Panc1 (cell line): ENCODE results near the gene DIAPH2. TPM values are rescaled to one million over a fixed set of nuclear protein-coding genes. Genes with fewer than 3 reads are reported as not detected.

Experiments used
- ATAC-seq: fragments of 200-7000 bp; cut with Tn5 transposase; 2 replicates; pipeline ENCODE4 v1.9.1; 2020; ENCODE audit warnings: mild to moderate bottlenecking, moderate library complexity
- BruUV-seq: library from RNA; stranded (reverse); fragments of 400-500 nt; replicated peaks from 2 replicates; lab custom pipeline; 2021; lab: Mats Ljungman, UMichigan
- CTCF ChIA-PET: fragments of 300-600 bp; sonication (Branson Sonifier 250); formaldehyde crosslinking; loops from one replicate; lab custom pipeline; 2022; ENCODE audit warnings: antibody characterized with exemption; lab: Charles Lee
- POLR2A ChIA-PET: fragments of 300-600 bp; sonication (Branson Sonifier 250); formaldehyde crosslinking; loops from one replicate; lab custom pipeline; 2022; ENCODE audit warnings: antibody characterized with exemption; lab: Charles Lee
- DNase-seq: peaks from one replicate; pipeline ENCODE4 v3.0.0-alpha.2; 2010; ENCODE audit warnings: low read depth, low spot score
- H3K27ac ChIP-seq: 2 replicates; pipeline ENCODE4 v1.5.1; 2011; ENCODE audit warnings: mild to moderate bottlenecking, low read length, inconsistent platforms
- H3K27me3 ChIP-seq: fragments of 200-500 bp; sonication (Bioruptor generic); 2 replicates; pipeline ENCODE4 v1.6.0; 2014; ENCODE audit warnings: low read length, inconsistent platforms; ENCODE audit not compliant: control insufficient read depth, insufficient read depth
- H3K36me3 ChIP-seq: fragments of 200-500 bp; sonication (Bioruptor generic); 2 replicates; pipeline ENCODE4 v1.5.1; 2014; ENCODE audit warnings: inconsistent platforms, mild to moderate bottlenecking, low read length, moderate library complexity; ENCODE audit not compliant: control insufficient read depth, insufficient read depth
- H3K4me1 ChIP-seq: 2 replicates; pipeline ENCODE4 v1.5.1; 2011; ENCODE audit warnings: inconsistent platforms, mild to moderate bottlenecking, low read length, moderate library complexity; ENCODE audit not compliant: control insufficient read depth, insufficient read depth
- H3K4me3 ChIP-seq, 2 experiments: 2 replicates each; pipeline ENCODE4 v1.5.1; 2011 to 2012; ENCODE audit warnings: low read depth in 2 of 2, low read length in 2 of 2, mild to moderate bottlenecking in 2 of 2, inconsistent platforms in 1 of 2, moderate library complexity in 1 of 2
- H3K9me3 ChIP-seq: fragments of 200-500 bp; sonication (Bioruptor generic); 2 replicates; pipeline ENCODE4 v1.5.1; 2014; ENCODE audit warnings: low read depth, mild to moderate bottlenecking, inconsistent platforms, low read length, moderate library complexity; ENCODE audit not compliant: control insufficient read depth, insufficient read depth
- POLR2AphosphoS5 ChIP-seq: IDR thresholded peaks from 2 replicates; pipeline ENCODE4 v1.6.1; 2012; ENCODE audit warnings: mild to moderate bottlenecking, low read depth, low read length, moderate library complexity
- SIN3A ChIP-seq: IDR thresholded peaks from 2 replicates; pipeline ENCODE4 v1.6.1; 2012; ENCODE audit warnings: low read depth, mild to moderate bottlenecking, low read length, moderate library complexity, borderline replicate concordance; ENCODE audit not compliant: insufficient read depth
- TCF7L2 ChIP-seq: IDR thresholded peaks from 2 replicates; pipeline ENCODE4 v1.6.1; 2011; ENCODE audit warnings: mild to moderate bottlenecking, low read depth, low read length, inconsistent platforms
- in situ Hi-C: cut with HindIII; loops from 2 replicates; pipeline ENCODE4 v1.10.0; 2016; ENCODE audit warnings: low sequenced_read_pairs, low pct_unique_long_range_greater_than_20kb
- intact Hi-C: fragments of 100-400 bp; cut with micrococcal nuclease; formaldehyde crosslinking; loops from one replicate; pipeline ENCODE4 v1.10.0; 2022; ENCODE audit not compliant: unreplicated experiment
- total RNA-seq: library from RNA; stranded (reverse); gene quantifications from one replicate; pipeline ENCODE4 v1.2.1, GENCODE V29; 2021; ENCODE audit not compliant: unreplicated experiment
- TF ChIP-seq, protein P1 (sequence below), 2 experiments: IDR thresholded peaks; 2 replicates each; pipeline ENCODE4 v1.6.1; 2011 to 2012; ENCODE audit warnings: low read depth in 2 of 2, control low read depth in 1 of 2, low read length in 1 of 2, mild to moderate bottlenecking in 1 of 2, moderate library complexity in 1 of 2; ENCODE audit not compliant: insufficient read depth in 1 of 2
- TF ChIP-seq, protein P2 (sequence below): fragments of 450-650 bp; IDR thresholded peaks from 2 replicates; pipeline ENCODE4 v1.5.1; 2017; ENCODE audit warnings: mild to moderate bottlenecking

DIAPH2 gene
- total RNA-seq, 1 experiment from 2014 or later, result 17.0 TPM

GRCh38 chrX:97159916-97160800 lies 475.5 kb downstream of the DIAPH2 start:
- CTCF ChIA-PET, result no interaction called here

GRCh38 chrX:97167333-97167732 lies 482.7 kb downstream of the DIAPH2 start:
- no TSS peak for BruUV-seq

More at GRCh38 chrX:97159916-97160800, 475.5 kb downstream of the DIAPH2 start:
- intact Hi-C loops (no loop called here), in situ Hi-C loops (no loop called here)
- POLR2A ChIA-PET, result no interaction called here
- Histone ChIP-seq H3K4me1 (no peaks in the 10 kb centered on the region), H3K27me3 (no peaks in the 10 kb centered on the region), H3K27ac (no peak overlapping the region), H3K36me3 (no peaks in the 10 kb centered on the region), H3K9me3 (no peaks in the 10 kb centered on the region), H3K4me3 (no peak overlapping the region)
- no peak for ATAC-seq
- no peak for DNase-seq
- no peak for TF ChIP-seq TCF7L2
- TF ChIP-seq, protein P1, sequence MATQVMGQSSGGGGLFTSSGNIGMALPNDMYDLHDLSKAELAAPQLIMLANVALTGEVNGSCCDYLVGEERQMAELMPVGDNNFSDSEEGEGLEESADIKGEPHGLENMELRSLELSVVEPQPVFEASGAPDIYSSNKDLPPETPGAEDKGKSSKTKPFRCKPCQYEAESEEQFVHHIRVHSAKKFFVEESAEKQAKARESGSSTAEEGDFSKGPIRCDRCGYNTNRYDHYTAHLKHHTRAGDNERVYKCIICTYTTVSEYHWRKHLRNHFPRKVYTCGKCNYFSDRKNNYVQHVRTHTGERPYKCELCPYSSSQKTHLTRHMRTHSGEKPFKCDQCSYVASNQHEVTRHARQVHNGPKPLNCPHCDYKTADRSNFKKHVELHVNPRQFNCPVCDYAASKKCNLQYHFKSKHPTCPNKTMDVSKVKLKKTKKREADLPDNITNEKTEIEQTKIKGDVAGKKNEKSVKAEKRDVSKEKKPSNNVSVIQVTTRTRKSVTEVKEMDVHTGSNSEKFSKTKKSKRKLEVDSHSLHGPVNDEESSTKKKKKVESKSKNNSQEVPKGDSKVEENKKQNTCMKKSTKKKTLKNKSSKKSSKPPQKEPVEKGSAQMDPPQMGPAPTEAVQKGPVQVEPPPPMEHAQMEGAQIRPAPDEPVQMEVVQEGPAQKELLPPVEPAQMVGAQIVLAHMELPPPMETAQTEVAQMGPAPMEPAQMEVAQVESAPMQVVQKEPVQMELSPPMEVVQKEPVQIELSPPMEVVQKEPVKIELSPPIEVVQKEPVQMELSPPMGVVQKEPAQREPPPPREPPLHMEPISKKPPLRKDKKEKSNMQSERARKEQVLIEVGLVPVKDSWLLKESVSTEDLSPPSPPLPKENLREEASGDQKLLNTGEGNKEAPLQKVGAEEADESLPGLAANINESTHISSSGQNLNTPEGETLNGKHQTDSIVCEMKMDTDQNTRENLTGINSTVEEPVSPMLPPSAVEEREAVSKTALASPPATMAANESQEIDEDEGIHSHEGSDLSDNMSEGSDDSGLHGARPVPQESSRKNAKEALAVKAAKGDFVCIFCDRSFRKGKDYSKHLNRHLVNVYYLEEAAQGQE (IDR thresholded peaks at IDR 0.05; ENCODE audit: insufficient read depth in 1 of 2, low read depth in 2 of 2, low read length in 1 of 2), result no peak
- TF ChIP-seq, protein P2, sequence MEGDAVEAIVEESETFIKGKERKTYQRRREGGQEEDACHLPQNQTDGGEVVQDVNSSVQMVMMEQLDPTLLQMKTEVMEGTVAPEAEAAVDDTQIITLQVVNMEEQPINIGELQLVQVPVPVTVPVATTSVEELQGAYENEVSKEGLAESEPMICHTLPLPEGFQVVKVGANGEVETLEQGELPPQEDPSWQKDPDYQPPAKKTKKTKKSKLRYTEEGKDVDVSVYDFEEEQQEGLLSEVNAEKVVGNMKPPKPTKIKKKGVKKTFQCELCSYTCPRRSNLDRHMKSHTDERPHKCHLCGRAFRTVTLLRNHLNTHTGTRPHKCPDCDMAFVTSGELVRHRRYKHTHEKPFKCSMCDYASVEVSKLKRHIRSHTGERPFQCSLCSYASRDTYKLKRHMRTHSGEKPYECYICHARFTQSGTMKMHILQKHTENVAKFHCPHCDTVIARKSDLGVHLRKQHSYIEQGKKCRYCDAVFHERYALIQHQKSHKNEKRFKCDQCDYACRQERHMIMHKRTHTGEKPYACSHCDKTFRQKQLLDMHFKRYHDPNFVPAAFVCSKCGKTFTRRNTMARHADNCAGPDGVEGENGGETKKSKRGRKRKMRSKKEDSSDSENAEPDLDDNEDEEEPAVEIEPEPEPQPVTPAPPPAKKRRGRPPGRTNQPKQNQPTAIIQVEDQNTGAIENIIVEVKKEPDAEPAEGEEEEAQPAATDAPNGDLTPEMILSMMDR, result no peak
- no TSS peak for BruUV-seq

More at GRCh38 chrX:97167333-97167732, 482.7 kb downstream of the DIAPH2 start:
- ChIA-PET POLR2A (no interaction called here), CTCF (no interaction called here)
- DNase-seq, result no peak
- Histone ChIP-seq H3K4me3 (no peak overlapping the region), H3K4me1 (no peaks in the 10 kb centered on the region), H3K27ac (no peak overlapping the region), H3K9me3 (no peaks in the 10 kb centered on the region), H3K36me3 (no peaks in the 10 kb centered on the region), H3K27me3 (no peaks in the 10 kb centered on the region)
- TF ChIP-seq, protein P2, result no peak
- no peak for TF ChIP-seq TCF7L2
- TF ChIP-seq POLR2AphosphoS5, result no peak
- TF ChIP-seq, protein P1 (IDR thresholded peaks at IDR 0.05; ENCODE audit: insufficient read depth in 1 of 2, low read depth in 2 of 2, low read length in 1 of 2), result no peak
- no peak for TF ChIP-seq SIN3A
- intact Hi-C loops (no loop called here), in situ Hi-C loops (no loop called here)
- no peak for ATAC-seq
